HG03280 (cell line): ENCODE measurements around the gene DBN1.

Experiments used
- ATAC-seq: cut with Tn5 transposase; IDR thresholded peaks from one replicate; pipeline ENCODE4 v1.9.1; 2021; ENCODE audit warnings: mild to moderate bottlenecking, moderate library complexity; ENCODE audit not compliant: unreplicated experiment

DBN1 gene

DNA sequence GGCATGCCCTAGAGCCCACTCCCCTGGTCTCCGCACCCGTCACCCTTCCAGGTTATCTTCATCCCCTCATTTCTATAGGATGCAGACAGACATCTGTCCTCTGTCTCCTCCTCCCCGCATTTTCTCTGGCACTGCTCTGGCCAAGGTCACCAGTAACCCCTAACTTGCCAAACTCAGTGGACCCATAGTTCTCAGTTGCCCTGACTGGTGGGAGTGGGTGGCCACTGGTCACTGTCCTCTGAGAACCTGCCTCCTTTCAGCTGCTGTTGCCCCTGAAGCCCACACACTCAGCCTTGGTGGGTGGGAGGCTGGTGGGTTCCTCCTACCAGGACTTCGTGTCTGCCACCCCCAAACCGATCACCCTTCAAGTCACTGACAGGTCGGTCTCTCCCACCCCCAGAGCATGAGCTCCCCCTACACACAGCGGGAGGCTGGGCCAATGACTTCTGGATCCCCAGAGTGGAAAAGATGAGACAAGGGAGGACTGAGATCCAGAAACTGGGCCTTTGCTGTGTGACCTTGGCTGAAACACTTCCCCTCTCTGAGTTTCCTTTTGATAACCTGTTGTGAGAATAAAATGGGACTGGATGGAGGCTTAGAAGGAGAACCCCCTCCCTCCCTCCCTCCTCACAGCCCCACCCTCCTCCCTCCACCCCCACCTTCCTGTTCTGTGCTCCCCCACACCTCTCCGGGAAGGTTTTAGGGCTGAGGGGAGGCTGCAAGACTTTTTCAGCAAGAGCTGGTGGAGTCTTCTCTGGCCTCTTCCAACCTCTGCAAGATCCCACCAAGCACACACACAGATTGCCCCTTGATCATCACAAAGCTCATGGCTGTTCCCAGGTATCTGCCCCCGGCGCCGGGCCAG, 2.4 kb upstream of the DBN1 start:
- ATAC-seq: no peak

DNA sequence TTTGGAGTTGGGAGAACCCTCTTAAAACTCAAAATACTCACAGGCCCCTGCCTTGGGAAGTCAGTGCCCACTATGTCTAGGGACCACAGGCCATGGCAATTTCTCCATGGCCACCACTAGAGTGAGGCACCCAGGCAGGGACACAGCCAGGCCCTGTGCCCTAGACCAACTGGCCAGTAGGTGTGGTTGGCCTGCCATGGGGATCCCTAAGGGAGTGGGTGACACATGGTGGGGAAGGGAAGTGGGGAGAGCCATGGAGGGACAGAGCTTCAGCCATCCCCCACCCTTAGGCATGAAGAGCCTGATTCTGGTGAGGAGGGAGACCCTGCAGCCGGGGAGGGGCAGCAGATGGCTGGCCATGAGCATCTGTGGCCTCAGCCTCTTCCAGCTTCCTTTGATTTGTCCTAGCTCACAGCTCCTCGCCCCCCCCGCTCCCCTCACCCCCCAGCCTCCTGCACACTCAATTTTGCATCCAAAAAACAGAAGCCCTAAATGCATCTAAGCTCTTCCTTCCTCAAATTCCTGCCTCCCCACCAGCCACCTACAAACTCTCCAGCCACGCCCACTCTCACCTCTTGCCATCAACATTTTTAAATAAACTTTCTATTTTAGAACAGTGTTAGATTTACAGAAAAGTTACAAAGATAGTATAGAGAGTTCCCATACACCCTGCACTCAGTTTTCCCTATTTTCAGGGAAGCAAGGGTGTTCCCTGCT, 1.6 kb upstream of the DBN1 start:
- ATAC-seq: no peak

DNA sequence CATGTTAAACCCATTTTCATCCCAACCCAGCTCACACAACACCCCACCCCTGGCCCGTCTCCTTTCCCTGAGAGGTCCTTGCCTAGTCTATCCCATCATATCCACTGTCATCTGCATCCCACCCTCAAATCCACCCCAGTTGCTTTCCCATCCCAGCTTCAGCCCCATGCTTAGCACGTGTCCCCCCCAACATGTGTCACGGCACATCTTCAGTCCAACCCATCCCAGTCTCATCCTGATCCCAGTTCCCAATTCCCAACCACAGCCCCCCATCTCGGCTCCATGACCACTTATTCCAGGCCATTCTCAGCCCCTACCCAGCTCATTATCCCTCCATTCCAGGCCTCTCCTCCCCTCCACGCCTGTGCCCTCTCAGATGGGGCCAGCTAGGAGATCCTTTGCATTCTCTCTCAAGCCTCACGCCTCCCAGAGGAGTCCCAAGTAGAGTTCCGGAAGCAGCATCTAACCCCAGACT, 605 bp upstream of the DBN1 start:
- no peak for ATAC-seq

DNA sequence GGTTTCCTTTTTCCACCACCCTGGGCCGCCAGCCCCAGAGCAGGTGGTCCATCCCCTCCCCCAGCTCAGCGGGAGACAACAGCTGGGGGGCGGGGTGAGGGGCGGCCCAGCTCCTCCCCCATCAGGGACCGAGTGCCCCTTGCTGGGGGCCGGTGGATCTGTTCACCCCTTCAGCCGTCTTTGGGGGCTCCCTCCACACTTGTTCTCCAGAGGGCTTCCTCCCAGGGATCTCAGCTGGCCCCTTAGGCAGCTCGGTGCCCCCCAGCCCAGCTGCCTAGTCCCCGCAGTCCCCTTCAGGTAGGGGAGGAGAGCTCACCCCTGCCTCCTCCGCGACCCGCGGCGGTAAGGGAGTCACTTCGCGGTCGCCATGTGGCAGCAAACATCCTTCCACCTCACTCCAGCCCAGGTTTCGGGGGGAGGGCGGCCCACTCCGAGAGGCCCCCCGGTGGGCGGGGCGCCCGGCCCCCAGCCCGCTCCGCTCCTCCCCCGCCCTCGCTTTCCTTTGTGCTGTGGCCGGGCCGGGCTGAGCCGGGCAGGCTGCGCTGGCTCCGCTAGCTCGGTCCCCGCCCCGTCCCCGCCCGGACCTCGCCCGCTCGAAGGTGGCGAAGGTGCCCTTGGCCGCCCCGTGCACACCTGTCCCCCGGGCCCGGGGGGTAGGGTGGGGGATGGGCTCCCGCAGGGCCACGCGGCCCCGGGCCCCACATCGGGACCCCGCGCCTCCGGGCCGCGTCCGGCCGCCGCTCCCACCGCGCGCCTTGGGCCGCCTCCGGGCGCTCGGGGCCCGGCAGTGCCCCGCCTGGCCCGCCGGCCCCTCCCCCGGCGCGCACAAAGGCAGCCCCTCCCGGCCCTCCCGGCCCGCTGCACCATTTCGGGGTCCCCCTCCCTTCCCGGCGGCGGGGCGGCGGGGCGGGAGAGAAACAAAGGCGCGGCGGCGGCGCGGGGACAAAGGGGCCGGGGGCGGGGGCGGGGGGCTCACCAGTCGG, 683 bp downstream of the DBN1 start:
- peak; percentile 39 for ATAC-seq

DNA sequence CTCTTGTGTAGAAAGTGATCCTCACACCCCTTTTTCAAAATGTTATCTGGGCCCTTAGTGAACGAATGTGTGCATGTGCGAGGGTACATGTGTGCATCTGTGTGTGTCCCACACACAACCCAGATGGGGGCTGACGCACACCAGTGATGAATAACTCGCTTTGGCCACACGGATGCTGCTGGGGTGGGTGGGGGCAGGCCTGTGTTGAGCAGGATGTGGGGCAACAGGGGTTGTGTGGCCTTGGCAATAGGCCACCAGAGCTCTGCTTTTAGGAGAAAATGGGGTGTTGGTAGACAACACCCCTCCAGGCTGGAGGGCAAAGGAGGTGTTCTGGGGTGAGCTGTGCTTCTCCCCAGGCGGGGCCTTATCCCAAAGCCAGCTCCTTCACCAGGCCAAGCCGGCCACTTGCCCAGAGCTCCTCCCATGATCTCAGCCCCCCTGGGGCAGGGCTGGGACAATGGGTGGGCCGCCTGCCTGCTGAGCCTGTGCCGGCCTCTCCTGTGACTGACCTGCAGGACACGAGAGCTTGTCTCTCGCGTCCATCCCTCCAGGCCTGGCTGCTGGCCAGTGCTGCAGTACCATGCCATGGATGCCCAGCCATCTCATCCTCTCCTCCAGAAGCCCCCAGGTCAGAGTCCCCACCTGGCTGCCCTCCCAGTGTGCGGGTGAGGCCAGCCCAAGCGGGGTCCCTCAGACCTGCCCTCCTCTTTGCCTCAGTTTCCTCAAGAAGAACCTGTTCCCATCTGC, 1.7 kb downstream of the DBN1 start:
- ATAC-seq: no peak

DNA sequence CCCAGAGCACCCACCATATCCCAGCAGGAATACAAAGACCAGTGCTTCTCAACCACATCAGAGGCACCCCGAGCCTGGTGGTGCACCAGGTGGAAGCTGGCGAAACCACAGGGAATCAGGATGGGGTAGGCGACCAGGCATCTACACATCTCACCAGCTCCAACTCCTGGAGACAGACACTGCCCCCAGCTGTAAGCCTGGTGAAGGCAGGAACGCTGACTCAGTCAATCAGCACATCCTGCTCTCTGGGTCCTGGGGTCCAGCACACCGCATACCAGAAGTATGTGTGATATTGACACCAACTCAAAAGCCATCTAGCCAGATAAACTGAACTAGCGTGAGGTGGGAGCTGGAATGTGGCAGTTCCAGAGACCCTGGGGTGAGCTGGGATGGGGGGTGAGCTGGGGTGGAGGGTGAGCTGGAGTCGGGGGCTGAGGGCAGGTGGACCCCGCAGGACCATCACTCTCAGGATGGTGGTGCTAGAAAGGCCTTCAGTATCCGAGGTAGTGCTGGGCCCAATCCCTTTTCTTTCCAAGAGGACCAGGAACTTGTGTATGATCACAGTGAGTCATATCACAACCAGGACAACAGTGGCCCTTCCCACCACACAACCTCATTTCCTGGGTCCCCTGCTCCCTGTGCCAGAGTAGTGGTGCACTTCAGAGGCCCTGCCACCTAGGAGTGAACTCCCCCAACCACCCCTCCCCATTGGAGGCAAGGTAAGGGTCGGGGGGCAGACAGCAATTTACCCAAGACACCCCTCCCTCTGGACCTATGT, 2.5 kb downstream of the DBN1 start:
- no peak for ATAC-seq

DNA sequence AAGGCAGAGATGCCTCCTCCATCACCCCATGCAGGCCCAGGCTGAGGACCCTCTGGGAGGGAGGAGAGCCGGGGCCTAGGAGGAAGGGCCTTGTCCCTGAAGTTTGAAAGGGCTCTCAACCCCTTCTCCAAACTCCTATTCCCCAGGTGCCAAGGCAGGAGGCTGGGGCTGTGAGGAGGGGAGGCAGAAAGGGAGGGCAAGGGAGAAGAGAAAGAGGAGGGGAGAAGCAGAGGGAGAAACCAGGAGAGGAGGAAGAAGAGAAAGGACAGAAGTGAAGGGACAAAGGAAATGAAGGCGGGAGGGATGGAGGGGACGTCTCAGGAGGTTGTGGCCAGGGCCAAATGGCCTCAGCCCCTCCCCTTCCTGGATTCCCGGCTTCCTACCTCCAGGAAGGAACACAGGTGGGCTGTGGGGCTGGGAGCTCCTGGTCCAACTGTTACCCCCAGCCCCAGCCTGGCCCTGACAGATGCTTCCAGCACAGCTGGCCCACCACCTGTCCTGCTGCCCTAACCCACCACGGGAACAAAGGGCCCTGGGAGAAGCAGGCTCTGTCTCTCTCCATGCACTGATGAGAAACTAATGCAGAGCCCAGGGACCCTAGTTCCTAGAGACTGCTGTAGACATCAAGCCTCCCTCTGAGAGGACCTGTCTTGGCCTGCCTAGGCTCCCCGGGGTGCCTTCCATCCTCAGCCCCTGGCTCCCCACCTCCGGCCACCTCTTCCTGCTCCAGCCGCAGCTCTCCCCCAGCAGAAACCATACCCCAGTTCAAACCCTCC, 3.5 kb downstream of the DBN1 start:
- no peak for ATAC-seq

DNA sequence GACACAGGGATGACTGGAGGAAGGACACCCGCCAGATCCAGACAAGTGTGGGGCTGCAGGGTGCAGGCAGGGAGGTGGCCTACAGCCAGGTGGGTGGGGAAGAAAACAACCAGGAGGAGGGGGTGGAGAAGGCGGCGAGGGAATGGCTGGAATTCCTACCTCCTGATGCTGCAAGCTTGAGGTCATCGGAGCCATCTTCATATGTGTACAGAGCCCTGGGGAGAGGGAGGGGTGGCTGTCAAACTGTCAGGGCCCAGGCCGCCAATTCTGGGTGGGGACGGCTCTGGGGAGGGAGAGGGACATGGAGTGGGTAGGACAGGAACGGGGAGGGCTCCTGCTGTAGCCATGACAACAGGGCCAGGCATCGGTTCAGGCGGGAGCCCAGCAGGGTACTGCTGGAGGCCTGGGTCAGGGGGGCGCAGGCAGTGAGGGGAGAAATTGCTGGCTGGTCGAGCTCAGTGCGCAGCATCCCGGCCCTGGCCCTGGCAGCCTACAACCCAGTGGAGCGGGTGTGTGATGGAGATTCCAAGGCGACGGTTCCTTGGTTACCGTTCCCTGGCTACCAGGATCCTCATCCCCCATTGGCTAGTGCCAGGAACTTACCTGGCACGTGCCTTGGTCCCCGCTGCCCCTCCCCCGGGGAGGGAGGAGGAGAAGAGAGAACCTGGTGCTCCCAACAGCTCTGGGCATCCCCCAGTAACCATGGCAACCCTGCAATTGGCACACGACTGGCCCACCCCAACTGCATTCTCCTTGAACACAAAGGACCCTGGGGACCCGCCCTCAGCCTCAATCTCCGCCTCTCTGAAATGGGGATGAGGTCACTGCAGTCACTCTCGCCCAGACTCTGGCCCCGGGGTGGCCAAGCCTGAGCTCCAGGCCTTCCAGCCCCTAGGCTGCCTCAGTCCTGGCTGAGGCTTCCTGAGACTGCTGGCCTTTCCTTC, 4.5 kb downstream of the DBN1 start:
- no peak for ATAC-seq

DNA sequence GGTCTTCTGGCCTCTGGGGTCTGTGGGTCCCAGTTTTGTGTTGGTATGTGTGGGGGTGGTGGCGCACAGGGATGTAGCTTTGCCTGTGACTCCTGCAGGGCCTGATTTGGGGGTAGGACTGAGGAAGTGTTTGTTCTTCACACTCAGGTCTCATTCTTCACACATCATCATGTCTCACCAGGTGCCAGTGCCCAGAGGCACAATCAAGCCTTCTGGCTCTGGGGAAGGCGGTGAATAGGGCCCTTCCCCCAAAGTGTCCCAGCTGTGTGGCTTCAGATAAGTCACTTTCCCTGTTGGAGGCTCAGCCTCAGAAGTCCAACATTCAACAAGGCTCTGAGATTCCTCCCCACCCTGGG, 5.1 kb downstream of the DBN1 start:
- no peak for ATAC-seq

DNA sequence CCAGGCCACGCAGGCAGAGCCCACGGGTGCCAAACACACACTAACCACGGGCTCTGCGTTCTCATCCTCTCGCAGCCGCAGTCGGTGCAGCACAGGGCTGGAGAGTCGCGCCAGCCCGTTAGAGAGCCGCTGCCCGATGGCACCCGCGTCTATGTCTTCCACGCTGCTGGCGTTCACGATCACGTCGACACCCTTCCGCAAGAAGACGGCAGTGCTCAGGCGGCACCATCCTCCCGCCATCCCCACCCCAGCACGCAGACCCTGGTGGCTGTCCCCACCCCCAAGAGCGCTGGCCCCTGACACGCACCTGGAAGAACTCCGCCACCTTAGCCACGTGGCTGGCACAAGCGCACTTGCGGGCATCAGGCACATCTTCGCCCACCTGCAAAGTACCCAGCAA, 6.0 kb downstream of the DBN1 start:
- no peak for ATAC-seq

DNA sequence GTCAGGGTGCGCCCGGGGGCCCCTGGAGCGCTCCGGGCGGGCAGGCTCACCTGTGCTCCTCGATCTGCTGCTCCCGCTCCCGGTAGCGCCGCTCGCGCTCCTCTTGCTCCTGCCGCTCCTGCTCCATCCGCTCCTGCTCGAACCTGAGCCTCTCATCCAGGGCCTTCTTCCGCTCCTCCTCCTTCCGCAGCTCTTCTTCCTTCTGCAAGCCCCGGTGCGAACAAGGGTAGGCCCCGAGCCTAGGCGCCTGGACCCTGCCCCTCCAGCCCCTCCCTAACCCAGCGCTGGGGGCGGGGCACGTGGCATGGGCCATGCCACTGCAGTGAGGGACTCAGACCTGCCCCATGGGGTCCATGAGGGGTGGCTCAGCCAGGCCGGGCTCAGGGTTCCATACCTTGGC, 6.6 kb downstream of the DBN1 start:
- no peak for ATAC-seq

DNA sequence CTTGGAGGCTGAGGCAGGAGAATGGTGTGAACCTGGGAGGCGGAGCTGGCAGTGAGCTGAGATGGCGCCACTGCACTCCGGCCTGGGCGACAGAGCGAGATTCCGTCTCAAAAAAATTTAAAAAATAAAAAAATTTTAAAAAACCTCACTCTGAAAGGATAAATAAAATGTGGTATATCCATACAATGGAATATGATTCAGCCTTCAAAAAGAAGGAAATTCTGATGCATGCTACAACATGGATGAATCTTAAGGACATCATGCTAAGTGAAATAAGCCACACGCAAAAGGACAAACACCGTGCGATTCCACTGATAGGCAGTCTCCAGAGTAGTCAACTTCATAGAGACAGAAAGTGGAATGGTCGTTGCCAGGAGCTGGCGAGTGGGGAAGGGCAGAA, 8.4 kb downstream of the DBN1 start:
- no peak for ATAC-seq

DNA sequence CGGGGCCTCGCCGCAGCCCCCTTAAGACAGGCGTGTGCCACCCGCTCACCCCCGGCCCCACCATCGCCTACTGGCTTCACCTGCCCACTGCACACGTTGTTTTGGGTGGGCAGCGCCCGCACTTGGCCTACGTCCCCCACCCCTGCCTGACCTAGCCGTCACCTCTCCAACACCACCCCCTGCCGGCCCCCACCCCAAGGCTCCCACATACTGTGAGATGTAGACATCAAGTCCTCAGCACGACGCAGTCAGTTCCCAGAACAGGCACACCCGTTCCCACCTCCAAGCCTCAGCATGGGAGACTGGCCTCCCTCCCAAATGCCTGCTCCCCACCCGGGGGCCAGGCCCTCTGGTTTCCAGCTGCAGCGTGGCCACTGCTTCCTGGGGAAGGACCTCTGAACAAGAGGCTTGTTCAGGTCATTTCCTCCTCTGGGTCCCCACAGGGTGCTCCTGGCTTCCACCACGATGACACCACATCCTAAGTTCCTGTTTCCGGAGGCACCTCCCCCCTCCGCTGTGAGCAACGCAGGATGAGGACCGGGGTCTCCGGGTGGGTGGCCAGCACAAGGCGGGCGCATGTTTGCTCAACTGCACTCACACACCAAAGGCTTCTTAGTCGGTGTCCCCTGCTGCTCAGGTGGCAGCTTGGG, 11.3 kb downstream of the DBN1 start:
- ATAC-seq: no peak

DNA sequence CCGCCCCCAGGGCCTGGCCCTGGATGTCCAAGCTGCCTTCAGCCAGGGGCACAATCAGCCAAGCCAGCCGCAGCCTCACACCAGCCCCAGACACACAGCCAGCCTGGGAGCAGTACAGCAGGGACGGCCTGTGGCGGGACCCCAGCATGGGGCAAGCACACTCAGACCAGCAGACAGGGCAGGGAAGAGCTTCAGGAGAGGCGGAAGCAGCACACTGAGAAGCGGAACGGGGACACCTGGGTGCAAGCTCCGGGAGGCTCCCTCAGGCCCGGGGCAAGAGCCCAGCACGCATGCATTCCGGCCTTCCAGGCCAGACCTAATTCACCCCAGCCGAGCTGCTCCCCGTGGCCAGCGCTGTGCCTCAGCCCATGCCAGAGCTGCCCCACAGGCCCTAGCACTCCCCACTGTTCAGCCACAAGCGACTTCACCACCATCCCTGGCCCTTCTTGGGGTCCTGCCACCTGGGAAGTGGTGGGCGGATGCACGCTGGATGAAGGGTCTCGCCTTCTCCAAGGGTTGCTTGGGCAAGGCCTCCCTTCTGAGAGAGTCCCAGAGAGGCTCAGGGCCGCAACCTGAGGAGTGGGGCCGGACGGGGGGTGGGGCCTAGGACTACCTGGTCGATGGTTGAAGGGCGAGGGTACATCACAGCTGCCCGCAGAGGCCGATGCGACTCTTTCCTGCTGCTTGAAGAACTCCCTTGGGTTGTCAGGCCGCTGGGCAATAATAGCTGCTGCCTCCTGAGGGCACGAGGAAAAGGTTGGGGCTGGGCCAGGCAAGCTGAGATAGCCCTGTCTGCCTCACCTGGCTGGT, 13.4 kb downstream of the DBN1 start:
- ATAC-seq: no peak

DNA sequence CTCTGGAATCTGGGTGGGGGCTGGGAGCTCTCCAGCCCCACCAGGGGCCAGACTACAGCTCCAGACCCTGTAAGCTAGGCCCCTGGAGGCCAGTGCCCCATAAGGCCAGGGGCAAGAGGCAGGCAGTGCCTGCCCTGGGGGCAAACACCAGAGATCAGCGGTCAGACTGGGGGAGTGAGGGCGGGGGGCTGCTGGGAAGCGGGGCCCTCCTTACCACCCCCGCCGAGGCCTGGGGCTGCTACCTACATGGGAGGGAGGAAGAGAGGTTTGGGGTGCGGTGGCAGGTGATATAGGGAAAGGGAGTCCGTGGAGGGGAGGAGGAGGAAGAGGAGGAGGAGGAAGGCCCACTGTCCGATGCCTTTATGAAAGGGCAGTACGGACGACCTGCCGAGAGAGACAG, 14.1 kb downstream of the DBN1 start:
- no peak for ATAC-seq

DNA sequence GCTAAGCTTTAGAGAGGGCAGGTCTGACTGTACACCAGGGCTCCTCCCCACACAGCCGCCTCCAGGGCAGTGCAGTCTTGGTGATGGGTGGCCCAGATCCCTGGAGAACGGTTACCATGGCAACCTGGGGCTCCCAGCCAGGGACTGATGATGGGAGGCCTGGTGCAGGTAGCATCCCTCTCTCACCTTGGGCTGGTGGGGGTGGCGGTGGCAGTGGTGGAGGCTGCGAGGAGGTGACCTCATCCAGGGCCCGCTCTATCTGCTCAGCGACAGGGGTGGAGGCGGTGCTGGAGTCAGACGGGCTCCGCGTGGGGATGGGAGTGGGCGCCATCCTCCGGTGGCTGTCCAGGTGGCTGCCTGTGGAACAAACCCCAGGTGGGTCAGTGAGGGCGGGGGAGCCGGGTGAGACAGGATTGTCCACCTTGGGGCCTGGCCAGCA, 14.5 kb downstream of the DBN1 start:
- ATAC-seq: no peak
